ENCODE data around the gene RECQL5.
A peak's percentile ranks its signal among the peaks of the same experiment; 100 is the strongest.

RECQL5 gene

GRCh38 chr17:75666959-75667790, at the start of gene RECQL5, which contains the start of gene SAP30BP:
TSS of gene RECQL5 (minus strand) at chr17:75667154. CDS start at chr17:75666557, 597 bp downstream.
TSS of gene SAP30BP (plus strand) at chr17:75667338. CDS start at chr17:75667373, 35 bp downstream.
- peak; percentile 98 to 99 for DNase-seq

DNA sequence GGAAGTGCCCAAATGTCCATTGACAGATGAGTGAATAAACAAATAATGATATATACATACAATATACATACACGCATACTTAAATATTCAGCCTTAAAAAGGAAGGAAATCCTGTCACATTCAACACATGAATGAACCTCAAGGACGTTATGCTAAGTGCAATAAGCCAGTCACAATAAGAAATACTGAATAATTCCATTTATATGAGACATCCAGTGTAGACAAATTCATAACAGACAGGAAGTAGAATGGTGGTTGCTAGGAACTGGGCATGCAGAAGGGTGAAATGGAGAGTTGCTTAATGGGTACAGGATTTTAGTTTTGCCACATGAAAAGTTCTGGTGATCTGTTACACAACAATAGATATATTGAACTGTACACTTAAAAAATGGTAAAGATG, 45.5 kb upstream of the RECQL5 start:
- DNase-seq = no peak

DNA sequence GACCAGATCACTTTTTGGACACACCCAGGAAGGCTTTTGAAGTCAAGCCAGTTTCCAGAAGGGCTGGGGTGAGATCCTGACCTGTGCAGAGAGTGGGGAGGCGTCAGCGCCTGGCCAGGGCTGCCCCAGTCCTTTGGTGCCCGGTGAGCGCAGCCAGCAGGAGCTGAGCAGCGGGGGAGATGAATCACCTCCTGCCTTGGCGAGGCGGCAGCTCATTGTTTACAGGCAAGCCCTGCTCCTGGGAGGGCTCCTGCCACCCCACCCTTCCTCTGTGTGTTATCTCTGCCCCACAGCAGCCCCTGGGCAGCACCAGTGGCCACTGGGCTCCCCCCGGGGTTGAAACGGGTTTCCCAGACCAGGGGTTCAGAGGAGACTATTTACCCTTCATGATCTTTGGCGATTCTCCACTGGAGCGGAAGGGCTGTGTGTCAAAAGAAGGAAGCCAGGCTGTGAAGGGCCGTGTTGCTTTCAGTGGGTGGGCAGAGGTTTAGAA, 40.2 kb upstream of the RECQL5 start:
- no peak for DNase-seq

DNA sequence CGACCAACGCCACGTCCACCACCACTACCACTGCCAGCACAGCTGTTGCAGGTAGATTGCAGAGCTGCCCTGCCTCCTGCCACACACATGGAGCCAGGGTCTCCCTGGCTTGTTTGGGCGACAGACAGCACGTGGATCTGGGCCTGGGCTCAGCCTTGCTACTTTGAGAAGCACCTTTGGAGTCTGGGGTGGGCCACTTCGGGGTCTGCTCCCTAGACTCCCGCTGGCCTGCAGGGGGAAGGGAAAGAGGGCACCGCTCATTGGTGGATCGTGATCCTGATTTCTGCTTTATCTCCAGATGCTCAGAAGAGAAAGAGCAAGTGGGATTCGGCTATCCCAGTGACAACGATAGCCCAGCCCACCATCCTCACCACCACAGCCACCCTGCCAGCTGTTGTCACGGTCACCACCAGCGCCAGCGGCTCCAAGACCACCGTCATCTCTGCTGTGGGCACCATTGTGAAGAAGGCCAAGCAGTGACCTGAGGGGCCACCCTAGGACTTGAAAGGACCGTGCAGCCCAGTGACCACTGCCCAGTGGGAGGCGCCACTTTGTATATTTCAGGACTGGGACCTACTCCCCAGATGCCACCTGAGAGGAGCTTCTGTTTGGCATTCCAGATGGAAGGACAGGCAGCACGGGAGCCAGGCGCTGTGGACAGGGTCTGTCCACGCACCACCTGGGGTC, 39.2 kb upstream of the RECQL5 start:
- no peak for DNase-seq

DNA sequence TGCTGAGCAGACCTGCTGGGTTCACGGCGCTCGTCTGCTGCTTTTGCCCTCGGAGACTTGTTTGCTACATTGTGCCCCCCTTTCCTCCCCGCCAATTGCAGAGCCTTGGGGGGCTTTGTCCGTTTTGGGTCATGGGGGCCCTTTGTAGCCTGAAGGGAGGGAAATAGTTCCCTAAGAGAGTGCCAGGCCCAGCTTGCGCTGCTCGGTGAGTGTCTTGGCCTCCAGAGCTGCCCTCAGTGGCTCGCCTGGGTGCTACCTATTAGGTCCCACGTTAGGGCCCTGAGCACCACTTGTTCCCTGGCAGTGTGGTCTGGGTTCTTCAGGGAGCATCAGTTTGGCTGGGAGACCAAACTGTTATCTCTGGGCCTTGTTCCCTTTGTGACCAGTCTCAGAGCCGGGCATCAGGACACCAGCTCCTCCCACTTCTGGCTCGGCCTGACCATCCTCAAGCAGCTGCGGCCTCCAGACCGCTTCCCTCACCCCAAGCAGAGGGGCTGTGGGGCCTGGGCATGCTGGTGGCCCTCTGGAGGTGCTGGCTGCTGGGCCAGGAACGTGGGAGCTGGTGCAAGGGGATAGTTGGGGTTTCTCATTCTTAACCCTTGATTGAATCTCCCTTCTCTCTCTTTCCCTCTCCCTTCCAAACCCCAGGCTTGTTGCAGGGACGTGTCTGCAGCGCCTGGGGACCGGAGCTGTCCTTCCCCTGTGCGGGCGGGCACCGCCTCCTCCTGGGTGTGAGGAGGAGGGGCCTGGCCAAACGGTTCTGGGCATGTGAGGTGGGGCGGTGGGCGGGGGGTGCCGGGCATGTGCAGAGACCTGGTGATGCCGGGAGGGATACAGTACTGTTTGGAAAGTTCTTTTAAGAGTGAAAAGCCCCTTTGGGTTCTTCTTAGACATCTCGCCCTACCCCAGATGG, 38.3 kb upstream of the RECQL5 start:
- DNase-seq = no peak

DNA sequence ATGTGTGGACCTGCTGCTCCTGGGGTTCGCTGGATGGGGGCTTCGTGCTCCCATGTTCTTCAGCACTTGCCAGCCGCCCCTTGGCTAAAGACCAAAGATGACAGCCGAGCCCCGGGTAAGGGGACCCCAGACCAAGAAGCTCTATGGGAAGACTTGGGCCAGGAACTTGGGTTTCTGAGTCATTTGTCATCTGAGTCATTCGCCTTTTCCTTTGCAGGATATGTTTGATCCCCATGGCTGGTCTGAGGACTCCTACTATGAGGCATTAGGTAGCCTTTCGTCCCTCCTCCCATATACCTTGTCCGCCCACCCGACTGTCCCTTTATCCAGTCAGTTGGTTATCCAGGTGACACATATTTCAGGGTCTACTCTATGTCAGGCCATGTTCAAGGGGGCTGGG, 36.6 kb upstream of the RECQL5 start:
- DNase-seq = no peak

DNA sequence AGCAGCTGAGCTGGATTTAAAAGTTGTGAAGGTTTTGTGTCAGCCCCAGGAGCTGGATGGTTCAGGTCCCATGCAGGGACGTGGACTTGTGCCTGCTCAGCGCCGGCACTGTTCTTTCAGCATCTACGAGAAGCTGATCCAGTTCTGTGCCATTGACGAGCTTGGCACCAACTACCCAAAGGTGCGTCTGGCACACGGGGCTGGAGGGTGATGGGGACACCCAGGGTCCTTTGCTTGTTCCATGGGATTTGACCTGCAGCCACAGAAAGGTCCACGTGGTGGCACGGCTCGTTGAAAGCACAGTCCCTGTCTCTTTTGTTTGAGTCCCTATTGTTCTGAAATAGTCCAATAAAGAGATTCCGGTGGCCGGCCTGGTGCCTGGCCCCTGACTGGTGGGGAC, 36.2 kb upstream of the RECQL5 start:
- DNase-seq = no peak

GRCh38 chr17:75701288-75701687, 34.3 kb upstream of the RECQL5 start:
- no peak for DNase-seq

- DNase-seq = no peak
These were observed 31.7 kb upstream of the RECQL5 start for GRCh38 chr17:75698659-75699058.

DNA sequence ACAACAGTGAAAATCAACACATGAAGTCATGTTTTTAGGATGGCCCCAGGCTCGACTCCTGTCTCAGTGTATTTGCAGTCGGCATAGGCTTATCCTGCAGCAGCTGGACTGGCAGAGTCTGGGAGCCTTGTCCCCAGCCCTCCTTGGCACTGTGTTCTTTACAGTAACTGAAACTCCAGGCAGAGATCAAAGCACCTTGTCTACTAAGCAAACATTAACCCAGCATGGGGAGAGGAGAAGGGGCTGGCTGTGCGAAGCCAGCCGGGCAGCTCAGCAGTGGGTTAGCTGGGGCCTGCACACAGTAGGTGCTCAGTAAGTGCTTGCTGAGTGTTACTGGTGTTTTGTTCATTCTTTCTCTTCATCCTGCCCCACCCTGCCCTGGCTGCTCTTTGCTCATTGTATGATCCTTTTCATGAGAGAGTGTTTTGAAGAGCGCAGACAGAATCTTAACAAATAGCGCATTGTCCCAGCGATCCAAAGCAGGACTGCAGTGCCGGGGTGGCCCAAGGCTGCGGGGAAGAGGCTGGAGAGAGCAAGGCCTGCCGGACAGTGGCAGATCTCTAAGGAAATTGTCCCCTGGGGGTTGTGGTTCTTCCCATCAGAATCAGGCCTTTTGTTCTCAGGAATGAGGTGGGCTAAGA, 30.8 kb upstream of the RECQL5 start:
- DNase-seq = no peak

GRCh38 chr17:75695830-75696271, 28.9 kb upstream of the RECQL5 start:
- DNase-seq = no peak

DNA sequence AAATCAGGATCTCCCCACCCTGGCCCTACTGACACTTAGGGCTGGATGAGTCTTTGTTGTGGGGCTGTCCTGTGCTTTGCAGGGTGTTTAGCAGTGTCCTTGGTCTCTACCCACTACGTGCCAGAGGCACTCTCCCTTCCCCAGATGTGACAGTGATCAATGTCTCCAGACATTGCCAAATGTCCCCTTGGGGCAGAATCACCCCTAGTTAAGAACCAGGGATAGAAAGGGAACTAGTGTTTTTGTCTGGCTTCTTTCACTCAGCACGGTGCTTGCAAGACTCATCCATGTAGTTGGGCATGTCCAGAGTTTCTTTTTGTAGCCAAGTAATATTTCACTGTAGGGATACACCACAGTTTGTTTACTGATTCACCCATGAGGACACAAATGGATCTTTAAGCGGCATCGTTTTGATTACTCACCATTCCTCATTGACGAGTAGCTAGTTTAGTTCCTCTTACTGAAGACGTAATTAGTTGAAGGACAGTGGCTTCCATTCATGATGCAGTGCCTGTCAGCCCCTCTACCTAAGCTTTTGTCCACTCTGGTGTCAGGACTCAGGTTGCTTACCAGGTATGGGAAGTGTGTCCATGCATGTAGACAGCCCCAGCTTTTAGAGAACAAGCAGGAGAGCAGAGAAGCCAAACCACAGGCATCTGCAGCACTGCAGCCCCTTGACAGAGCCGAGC, 28.3 kb upstream of the RECQL5 start:
- no peak for DNase-seq

- no peak for DNase-seq
These were observed 27.6 kb upstream of the RECQL5 start for GRCh38 chr17:75694536-75694935.

DNA sequence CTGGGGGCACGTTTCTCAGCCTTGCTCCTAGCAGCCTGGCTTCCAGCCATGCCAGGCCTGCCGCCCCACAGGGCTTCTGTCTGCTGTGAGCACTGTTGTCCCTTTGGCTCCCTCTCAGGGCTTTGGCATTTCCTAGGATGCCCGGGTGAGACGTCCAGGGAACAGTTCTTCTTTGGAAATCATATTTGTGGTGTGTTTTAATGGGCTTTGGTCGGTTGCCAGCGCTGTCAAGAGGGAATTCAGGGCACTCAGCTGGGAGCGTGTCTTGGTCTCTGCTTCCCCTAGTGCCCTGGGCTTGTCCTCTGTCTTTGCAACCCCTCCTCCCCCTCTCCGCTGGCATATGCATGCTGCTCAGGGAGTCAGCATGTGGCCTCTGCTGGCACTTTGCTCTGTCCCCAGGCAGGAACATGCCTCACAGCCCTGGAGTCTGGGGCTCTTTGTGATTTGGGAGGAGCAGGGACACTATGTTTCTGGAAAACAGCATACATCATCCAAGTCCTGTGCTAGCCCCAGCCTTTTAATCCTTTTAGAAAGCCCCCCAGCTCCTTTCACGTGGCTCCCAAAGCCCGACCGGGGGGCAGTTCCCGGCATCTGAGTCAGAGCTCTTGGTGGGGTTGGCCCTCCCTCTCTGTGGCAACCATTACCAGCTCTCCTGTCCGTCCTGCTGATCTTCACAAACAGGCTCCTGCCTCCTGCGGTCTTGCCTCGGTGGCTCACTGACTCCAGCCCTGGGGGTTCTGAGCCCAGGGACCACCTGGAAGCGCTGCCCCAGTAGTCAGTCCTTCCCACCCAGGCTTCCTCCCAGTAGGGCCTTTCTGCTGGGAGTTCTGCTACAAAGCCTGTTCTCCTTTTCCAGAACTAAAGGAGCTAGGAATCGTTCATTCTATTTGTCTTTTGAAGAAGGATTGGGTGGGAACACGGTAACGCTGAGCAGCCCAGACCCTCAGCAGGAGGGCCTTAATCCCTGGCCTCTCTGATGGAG, 26.8 kb upstream of the RECQL5 start:
- DNase-seq = no peak

DNA sequence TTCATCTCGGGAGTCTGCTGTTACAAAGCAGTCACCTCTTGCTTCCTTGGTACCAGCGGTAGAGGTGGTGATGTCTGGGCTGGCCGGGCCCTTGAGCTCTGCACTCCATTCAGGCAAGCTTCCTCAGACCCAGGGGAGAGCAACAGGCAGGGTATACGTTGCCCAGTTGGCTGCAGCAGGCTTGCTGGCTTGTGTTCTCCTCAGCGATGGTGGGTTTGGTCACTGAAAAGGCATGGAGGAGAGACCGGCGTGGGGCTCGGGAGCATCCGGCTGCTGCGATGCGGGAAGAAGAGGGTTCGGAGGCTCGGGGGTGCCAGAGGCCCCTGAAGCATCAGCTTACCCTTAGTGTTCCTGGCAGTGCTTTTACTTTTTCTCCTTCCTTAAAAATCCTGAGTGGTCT, 26.0 kb upstream of the RECQL5 start:
- no peak for DNase-seq

- DNase-seq = no peak
These were observed 25.1 kb upstream of the RECQL5 start for GRCh38 chr17:75691801-75692626.

DNA sequence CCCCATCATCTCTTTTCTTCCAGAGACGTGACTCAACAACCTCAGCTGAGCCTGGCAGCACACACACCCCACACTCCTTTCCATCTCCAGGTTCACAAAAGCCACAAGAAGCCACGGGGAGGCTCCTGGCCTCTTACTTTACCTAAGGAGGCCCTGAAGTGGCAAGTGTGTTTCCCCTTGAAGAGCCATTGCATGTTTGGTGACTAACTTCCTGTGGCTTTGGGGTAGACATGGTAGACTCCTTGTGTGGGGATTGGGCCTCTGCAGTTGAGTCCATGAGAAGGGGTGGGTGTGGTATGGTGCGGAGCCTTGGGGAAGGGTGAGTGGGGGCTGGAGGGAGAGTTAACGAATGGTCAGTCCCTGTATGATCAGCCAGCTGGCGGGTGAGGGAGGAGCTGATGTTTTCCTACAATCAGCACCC, 24.4 kb upstream of the RECQL5 start:
- DNase-seq = no peak

DNA sequence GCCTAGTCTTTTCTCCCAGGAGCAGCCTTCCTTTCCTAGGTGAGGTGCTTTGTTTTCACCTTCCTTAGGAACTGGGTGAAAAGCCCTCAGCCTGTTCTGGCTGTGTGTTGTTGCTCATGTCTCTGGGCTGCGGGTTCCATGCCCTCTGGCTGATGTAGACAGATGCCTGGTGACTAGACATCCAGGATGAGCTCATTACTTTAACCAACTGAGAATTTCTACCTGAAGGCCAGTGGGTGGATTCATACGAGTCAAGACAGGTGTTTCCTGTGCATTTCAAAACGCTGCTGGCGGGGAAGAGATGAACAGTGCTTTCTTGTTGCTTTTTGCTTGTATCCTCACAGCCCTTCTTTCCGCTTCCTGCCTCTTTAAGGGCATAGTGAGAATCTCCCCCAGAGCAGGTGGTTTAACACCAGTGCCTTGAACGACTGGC, 22.5 kb upstream of the RECQL5 start:
- peak; percentile 21 to 36 for DNase-seq

GRCh38 chr17:75688209-75688825, 21.4 kb upstream of the RECQL5 start:
- DNase-seq = no peak

Data from activated CD4-positive, alpha-beta T cell treated with anti-CD3 and anti-CD28 coated beads for 4 hours (primary cell).